DMS53 treated with DMSO at 0.1 percent for 48 hours (cell line): ENCODE data around the gene FLAD1.
"Not testable (repeated sequence)": the region's sequence is repeated elsewhere in the genome, so short reads cannot be mapped to it uniquely, and the experiment has no call there.

ENCODE experiments used
- DNase-seq: peaks from one replicate; lab custom pipeline; 2025; ENCODE audit not compliant: unreplicated experiment; lab: John Stamatoyannopoulos, UW

The FLAD1 gene

GRCh38 chr1:154967331-154967950, 15.7 kb upstream of the FLAD1 start:
- DNase-seq = no peak

GRCh38 chr1:154968731-154969130, 14.4 kb upstream of the FLAD1 start:
- DNase-seq = no peak

DNA sequence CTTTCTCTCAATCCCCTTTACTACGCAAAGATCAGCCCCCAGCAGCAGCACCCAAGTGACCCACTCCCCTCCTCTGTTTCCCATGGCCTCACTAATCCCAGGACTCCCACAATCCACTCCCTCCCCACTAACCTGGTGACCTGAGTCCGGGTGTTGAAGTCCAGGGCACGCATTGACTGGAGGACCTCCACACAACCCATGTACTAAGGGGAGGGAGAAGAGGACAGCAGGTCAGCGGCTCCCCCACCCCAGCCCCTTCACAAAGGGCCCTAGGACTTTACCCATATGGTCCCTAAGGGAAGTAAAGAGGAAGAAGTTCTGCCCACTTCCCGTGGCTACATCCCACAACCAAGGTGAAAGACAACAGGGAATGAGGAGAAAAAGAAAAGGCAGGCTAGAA, 13.9 kb upstream of the FLAD1 start:
- no peak for DNase-seq

GRCh38 chr1:154969860-154970452, 13.2 kb upstream of the FLAD1 start:
- no peak for DNase-seq

- DNase-seq = no peak
Observed at GRCh38 chr1:154970631-154971340, 12.4 kb upstream of the FLAD1 start, which contains the start of gene SHC1. TSS of gene SHC1 (minus strand) at chr1:154970747. CDS start at chr1:154970526, 221 bp downstream.

DNA sequence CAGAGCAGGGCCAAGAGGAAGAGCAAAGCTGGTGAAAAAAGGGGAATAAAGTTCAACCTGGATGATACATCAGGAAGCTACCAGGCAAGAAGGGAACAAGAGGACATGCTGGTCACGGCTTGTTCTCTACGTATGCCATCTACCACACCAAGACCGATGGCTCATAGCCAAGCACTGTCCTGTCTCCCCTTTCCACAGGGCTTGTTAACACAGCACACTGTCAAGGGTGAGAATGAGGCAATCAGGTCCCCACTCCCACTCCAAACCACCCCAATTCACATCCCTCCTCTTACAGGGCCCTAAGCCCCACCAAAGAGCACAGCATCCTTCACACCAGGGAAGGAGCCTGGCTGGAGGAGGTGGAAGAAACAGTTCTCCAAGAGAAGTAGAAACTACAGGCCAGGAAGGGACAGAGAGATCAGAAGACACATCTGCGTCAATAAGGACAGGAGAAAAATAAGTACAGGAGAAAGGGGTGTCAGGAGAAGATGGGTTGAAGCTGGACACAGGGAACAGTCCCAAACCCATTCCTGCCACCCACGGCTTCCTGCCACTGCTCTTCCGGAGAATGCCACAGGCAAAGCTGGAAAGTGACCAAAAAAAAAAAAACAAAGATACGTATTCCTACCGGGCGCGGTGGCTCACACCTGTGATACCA, 11.7 kb upstream of the FLAD1 start:
- DNase-seq = no peak

DNA sequence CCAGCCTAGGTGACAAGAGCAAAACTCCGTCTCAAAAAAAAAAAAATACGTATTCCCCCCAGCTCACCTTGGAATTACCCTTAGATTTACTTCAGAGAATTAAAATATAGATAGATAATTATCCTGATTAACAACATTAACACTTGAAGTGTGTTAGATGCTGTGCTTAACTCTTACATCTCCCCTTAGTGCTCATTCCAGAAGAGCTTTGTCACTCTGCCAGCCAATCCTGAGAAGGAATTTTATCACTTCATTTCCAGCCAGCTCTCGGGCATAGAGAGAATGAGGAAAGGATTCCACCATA, 11.0 kb upstream of the FLAD1 start:
- DNase-seq = no peak

DNA sequence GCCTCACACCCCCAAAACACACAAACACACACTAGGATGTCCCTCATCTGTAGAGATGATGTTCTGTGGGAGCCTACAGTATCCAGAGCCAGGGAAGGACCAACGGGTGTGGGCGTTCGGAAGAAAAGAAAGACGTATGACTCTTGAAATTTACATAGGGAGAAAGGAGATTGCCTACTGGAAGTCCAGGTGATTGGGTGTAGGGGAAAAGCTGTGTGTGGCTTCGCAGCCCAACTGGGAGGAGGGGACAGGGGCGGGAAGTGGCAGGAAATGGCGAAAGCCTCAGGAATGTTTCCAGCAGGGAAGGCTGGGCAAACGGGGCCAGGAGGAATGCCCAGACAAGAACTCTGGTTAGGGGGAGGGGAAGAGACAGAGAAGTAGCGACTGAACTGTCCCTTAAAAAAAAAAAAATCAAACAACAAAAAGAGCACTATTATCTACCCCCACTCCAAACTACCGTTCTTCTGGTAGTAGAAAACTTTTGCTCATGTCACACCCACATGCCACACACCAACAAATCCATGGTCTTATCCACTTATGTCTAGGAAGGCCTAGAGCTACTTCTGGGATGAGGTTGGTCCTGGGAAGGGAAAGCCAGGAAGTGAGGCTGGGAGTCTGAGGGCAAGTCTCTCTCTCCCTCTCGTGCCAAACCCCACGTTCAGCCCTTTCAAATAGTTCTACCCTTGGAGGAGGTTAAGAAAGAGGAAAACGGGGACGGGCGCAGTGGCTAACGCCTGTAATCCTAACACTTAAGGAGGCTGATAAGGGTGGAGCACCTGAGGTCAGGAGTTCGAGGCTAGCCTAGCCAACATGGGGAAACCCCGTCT, 10.4 kb upstream of the FLAD1 start:
- no peak for DNase-seq

- DNase-seq = peak; percentile 85
Observed at GRCh38 chr1:154973344-154974101, 9.6 kb upstream of the FLAD1 start.

DNA sequence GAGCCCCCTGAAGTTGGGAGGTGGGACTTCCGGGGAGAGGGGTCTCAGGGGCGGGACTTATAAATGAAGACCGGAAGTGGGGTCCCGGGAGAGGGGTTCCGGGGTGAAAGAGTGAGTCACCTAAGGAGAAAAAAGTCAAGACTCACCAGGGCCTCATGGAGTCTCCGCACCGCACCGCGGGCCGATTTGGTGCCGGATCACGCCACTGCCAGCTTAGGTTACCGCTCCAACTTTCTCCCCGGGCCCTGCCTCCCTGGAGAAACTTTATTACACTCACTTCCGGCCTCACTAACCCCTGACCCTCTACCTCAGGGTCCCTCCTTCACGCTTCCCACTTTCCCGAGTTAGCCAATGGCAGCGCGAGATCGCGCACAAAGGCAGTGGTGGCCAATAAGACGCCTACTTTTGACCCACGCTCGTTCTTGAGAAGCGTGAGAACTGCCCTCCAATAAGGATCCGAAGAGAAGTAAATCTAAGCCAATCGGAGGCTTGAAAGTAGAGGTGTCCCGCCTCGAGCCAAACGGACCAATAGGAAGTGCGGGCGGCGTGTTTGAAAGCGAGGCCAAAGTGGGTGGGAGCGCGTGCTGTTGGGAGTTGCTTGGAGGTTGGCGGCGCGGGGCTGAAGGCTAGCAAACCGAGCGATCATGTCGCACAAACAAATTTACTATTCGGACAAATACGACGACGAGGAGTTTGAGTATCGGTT, 8.9 kb upstream of the FLAD1 start, which contains the start of gene CKS1B:
Gene CKS1B (plus strand): TSS at position 580 of the 706 bp plus-strand sequence. CDS start 65 bp downstream, at position 645.
- DNase-seq = peak; percentile 99

DNA sequence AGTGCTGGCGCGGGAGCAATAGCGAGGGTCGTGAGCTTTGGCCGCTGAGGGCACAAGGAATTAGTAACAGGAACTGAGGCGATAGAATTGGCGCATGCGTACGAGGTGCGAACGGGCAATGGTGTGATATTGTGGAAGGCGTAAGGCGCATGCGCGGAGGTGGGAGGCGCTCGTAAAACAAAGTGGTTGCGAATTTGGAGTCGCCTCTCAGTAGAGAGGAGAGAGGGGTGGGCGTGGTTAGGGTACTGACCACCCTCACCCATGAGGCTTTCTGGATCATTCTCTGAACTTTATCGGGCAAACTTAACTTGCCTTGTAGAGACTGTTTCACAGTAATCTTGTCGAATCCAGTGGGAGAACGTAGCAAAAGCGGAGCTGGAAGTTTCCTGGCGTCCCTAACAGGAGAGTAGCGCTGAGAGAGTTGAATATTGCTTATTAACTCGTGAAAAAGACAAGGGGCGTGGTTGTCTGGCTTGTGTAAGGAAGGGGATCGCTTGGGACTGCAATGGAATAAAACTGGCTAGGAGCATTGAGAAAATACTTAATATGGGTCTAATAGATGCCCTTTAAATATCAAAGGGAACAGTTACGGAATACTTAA, 8.2 kb upstream of the FLAD1 start:
- peak; percentile 94 for DNase-seq

DNA sequence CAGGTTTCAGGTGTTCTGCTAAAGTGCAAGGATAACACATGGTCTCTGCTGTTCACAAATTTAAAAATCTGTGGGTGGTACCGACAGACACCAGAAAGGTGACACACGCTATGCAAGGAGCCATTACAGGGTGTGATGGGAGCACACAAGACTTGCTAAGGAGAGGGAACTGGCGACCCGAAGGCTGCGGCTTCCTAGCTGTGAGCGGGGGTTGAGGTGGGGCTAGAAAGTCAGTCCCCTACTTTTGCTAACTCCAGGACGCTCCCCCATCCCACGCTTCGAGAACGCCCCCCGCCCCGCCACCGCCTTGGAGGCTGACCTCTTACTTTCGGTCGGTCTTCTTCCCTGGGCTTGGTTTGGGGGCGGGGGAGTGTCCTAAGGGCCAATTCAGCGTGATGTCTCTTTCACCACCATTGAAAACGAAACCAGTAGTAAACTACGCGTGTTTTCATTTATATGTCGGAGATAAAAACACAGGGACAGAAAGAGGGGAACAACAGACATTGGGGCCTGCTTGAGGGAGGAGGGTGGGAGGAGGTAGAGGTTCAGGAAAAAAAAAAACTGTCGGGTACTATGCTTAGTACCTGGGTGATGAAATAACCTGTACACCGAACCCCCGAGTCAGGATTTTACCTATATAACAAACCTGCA, 7.6 kb upstream of the FLAD1 start:
- no peak for DNase-seq

- DNase-seq = not testable (repeated sequence)
Observed at GRCh38 chr1:154977762-154978161, 5.4 kb upstream of the FLAD1 start.

GRCh38 chr1:154978360-154978759, 4.8 kb upstream of the FLAD1 start:
- no peak for DNase-seq

DNA sequence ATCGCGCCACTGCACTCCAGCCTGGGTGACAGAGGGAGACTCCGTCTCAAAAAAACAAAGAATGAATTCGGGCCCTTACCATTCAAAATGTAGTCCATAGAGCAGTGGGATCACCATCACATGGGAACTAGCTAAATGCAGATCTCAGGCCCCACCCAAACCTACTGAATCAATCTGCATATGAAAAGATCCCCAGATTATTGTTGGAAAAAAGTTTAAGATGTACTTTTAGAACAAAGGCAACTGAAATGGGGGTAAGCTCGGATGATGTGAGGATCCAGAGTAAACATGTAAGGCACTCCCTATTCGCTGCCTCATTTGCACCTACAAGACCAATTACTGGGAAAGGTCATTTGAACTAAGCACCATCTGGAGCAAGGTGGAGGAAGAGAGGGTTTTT, 803 bp upstream of the FLAD1 start:
- DNase-seq = no peak

DNA sequence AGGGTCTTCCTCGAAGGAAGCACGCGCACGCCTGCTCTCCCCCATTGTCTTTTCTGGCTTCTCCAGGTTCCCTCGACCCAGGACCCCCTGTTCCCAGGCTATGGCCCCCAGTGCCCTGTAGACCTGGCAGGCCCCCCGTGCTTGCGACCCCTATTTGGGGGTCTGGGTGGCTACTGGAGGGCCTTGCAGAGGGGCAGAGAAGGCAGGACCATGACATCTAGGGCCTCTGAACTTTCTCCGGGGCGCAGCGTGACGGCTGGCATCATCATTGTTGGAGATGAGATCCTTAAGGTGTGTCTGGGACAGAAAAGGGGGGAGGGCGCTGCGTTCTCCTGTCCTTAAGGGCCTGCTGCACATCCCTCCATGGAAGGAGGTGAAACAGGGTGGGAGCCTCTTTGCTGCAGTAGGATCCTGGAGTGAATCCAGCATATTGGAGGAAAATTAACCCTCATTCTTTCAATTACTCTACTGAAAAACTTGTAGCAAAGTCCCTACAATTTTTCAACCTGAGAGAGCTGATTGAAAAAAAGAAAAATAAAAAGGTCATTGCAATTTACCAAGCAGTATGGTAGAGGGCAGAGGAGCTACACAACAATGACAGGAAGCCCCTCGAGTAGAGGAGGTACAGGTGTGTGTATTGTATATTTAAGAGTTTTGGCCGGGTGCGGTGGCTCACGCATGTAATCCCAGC, 777 bp downstream of the FLAD1 start:
- no peak for DNase-seq

DNA sequence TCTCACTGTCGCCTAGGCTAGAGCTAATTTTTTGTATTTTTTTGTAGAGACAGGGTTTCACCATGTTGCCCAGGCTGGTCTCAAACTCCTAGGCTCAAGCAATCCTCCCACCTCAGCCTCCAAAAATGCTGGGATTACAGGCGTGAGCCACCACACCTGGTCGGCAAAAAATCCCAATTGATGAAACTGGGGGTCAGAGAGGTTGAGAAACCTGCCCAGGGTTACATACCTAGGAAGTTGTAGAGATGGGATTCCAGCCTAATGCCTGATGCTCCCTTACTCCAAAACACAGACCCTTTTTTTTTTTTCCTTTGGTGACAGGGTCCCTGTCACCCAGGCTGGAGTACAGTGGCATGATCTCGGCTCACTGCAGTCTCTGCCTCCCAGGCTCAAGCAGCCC, 3.6 kb downstream of the FLAD1 start:
- not testable (repeated sequence) for DNase-seq

GRCh38 chr1:154987326-154987725, 4.2 kb downstream of the FLAD1 start:
- no peak for DNase-seq
